H7 (cell line): Measurements from ENCODE around the gene APOC1. TPM values are rescaled to one million over a fixed set of nuclear protein-coding genes. Genes with fewer than 3 reads are reported as not detected.
"Not testable (repeated sequence)": the region's sequence is repeated elsewhere in the genome, so short reads cannot be mapped to it uniquely, and the experiment has no call there.

Experiments
- DNase-seq: peaks from one replicate; pipeline ENCODE4 v3.0.0; 2012
- H3K27me3 ChIP-seq: 2 replicates; pipeline ENCODE4 v1.6.0; 2011; ENCODE audit warnings: mild to moderate bottlenecking, low read length; ENCODE audit not compliant: control insufficient read depth, insufficient read depth
- H3K36me3 ChIP-seq: replicated peaks from 2 replicates; pipeline ENCODE4 v1.5.1; 2011; ENCODE audit warnings: low read length; ENCODE audit not compliant: control insufficient read depth, insufficient read depth
- H3K4me3 ChIP-seq: 2 replicates; pipeline ENCODE4 v1.5.1; 2011; ENCODE audit warnings: low read depth, mild to moderate bottlenecking, control low read depth, low read length, moderate library complexity; ENCODE audit not compliant: insufficient read depth
- total RNA-seq: library from RNA; depleted of rRNA; stranded (reverse); fragments of >200 nt; shearing (Covaris generic); gene quantifications from 2 replicates; pipeline ENCODE4 v1.2.3, GENCODE V29; 2014

Gene APOC1
- total RNA-seq, 1 experiment from 2014 or later, result 139 TPM

GRCh38 chr19:44924243-44924725 is 9.9 kb downstream of the APOC1 start:
- Histone ChIP-seq H3K36me3 (no peaks in the 10 kb centered on the region; the same call in 1 of the 2 replicates), H3K27me3 (no peaks in the 10 kb centered on the region)
- peak; percentile 7 for DNase-seq

GRCh38 chr19:44925114-44925891 is 10.9 kb downstream of the APOC1 start:
- H3K27me3 ChIP-seq, result no peaks in the 10 kb centered on the region
- H3K36me3 ChIP-seq, result no peaks in the 10 kb centered on the region
- peak; percentile 19 for DNase-seq
- no peak overlapping the region for H3K4me3 ChIP-seq

More at GRCh38 chr19:44924243-44924725, 9.9 kb downstream of the APOC1 start:
- no peak overlapping the region for H3K4me3 ChIP-seq

GRCh38 chr19:44926245-44927077 is 12.1 kb downstream of the APOC1 start:
- not testable (repeated sequence) for H3K27me3 ChIP-seq
- DNase-seq, result peak; percentile 48
- peak overlapping the region; percentile 30 for H3K4me3 ChIP-seq

GRCh38 chr19:44927746-44928145 is 13.3 kb downstream of the APOC1 start:
- Histone ChIP-seq H3K36me3 (no peaks in the 10 kb centered on the region), H3K4me3 (no peak overlapping the region), H3K27me3 (no peaks in the 10 kb centered on the region)
- no peak for DNase-seq

More at GRCh38 chr19:44926245-44927077, 12.1 kb downstream of the APOC1 start:
- not testable (repeated sequence) for H3K36me3 ChIP-seq

GRCh38 chr19:44930088-44930487 is 15.7 kb downstream of the APOC1 start:
- H3K36me3 ChIP-seq, result no peaks in the 10 kb centered on the region
- H3K4me3 ChIP-seq, result no peak overlapping the region
- no peak for DNase-seq
- no peaks in the 10 kb centered on the region for H3K27me3 ChIP-seq

- DNase-seq, result no peak
- no peaks in the 10 kb centered on the region for H3K27me3 ChIP-seq
- no peak overlapping the region for H3K4me3 ChIP-seq
- H3K36me3 ChIP-seq, result no peaks in the 10 kb centered on the region
Observed at GRCh38 chr19:44931541-44931940, 17.1 kb downstream of the APOC1 start.

- Histone ChIP-seq H3K4me3 (no peak overlapping the region), H3K36me3 (no peaks in the 10 kb centered on the region), H3K27me3 (no peaks in the 10 kb centered on the region)
- DNase-seq, result no peak
Observed at GRCh38 chr19:44939668-44940067, 25.3 kb downstream of the APOC1 start.

GRCh38 chr19:44942067-44942571 is 27.7 kb downstream of the APOC1 start, which contains the start of gene APOC4:
Gene APOC4 (plus strand): TSS chr19:44942237. CDS start chr19:44942278, 41 bp downstream.
- DNase-seq, result peak; percentile 52
- no peaks in the 10 kb centered on the region for H3K27me3 ChIP-seq
- H3K4me3 ChIP-seq, result no peak within 1 kb of the TSS
- no peaks in the 10 kb centered on the region for H3K36me3 ChIP-seq

- DNase-seq, result peak; percentile 58
- Histone ChIP-seq H3K36me3 (no peaks in the 10 kb centered on the region), H3K27me3 (no peaks in the 10 kb centered on the region), H3K4me3 (no peak overlapping the region)
Observed at GRCh38 chr19:44943801-44944249, 29.4 kb downstream of the APOC1 start.

- Histone ChIP-seq H3K27me3 (no peaks in the 10 kb centered on the region), H3K36me3 (no peaks in the 10 kb centered on the region), H3K4me3 (no peak overlapping the region)
- no peak for DNase-seq
Observed at GRCh38 chr19:44947041-44947581, 32.7 kb downstream of the APOC1 start.

GRCh38 chr19:44948237-44948636 is 33.8 kb downstream of the APOC1 start:
- no peaks in the 10 kb centered on the region for H3K36me3 ChIP-seq
- DNase-seq, result no peak
- no peak overlapping the region for H3K4me3 ChIP-seq
- H3K27me3 ChIP-seq, result no peaks in the 10 kb centered on the region

- Histone ChIP-seq H3K27me3 (no peaks in the 10 kb centered on the region), H3K36me3 (no peaks in the 10 kb centered on the region; the same call in 1 of the 2 replicates), H3K4me3 (no peak overlapping the region)
- no peak for DNase-seq
Observed at GRCh38 chr19:44948763-44949374, 34.5 kb downstream of the APOC1 start.

- no peaks in the 10 kb centered on the region for H3K27me3 ChIP-seq
- H3K36me3 ChIP-seq, result no peaks in the 10 kb centered on the region; the same call in 1 of the 2 replicates
- no peak for DNase-seq
- H3K4me3 ChIP-seq, result no peak overlapping the region
Observed at GRCh38 chr19:44949550-44949949, 35.1 kb downstream of the APOC1 start.
